ENCODE data around the gene EP400. TPM values are rescaled to one million over a fixed set of nuclear protein-coding genes. Genes with fewer than 3 reads are reported as not detected.
A peak's percentile ranks its signal among the peaks of the same experiment; 100 is the strongest.

EP400 gene
- total and polyA plus RNA-seq, 7 donors: 8.0 to 24.5 (median 18.4) TPM

- no peak for DNase-seq
- intact Hi-C loops (cut with DNase I): no loop called here
- H3K4me1 ChIP-seq: no peaks in the 10 kb centered on the region
- WGBS, 3 donors: 63 to 68% (median 66%) methylated on average over 30 of the region's 30 CpGs
- no peaks in the 10 kb centered on the region for H3K27me3 ChIP-seq (ENCODE audit: insufficient read depth in 3 of 3, low read length in 2 of 3)
- peak; percentile 21 to 60 (median 44) for ATAC-seq
- H3K9me3 ChIP-seq: no peaks in the 10 kb centered on the region
- peaks cover 13 to 93% of the 10 kb centered on the region in 2 donors for H3K36me3 ChIP-seq (ENCODE audit: insufficient read depth in 1 of 2, low read depth in 1 of 2)
- H3K4me3 ChIP-seq: no peak overlapping the region
- no peak overlapping the region for H3K27ac ChIP-seq
- no peak for TF ChIP-seq CTCF (IDR thresholded peaks at IDR 0.05)
Observed at GRCh38 chr12:132061641-132062430, 112.1 kb downstream of the EP400 start.

- H3K9me3 ChIP-seq: no peaks in the 10 kb centered on the region
- intact Hi-C loops (cut with DNase I): no loop called here
- DNase-seq (no peak), ATAC-seq (no peak)
- no peak overlapping the region for H3K27ac ChIP-seq
- peaks cover 10 to 93% of the 10 kb centered on the region in 2 donors for H3K36me3 ChIP-seq (ENCODE audit: insufficient read depth in 1 of 2, low read depth in 1 of 2)
- H3K27me3 ChIP-seq (ENCODE audit: insufficient read depth in 3 of 3, low read length in 2 of 3): no peaks in the 10 kb centered on the region
- H3K4me3 ChIP-seq: no peak overlapping the region
- no peaks in the 10 kb centered on the region for H3K4me1 ChIP-seq
- TF ChIP-seq CTCF (IDR thresholded peaks at IDR 0.05): no peak
- 69 to 83% (median 74%) methylated on average over 14 of the region's 14 CpGs for WGBS, 3 donors
Observed at GRCh38 chr12:132062481-132062880, 112.7 kb downstream of the EP400 start.

GRCh38 chr12:132063491-132063890 lies 113.7 kb downstream of the EP400 start:
- Histone ChIP-seq H3K4me1 (no peaks in the 10 kb centered on the region), H3K36me3 (ENCODE audit: insufficient read depth in 1 of 2, low read depth in 1 of 2) (peaks cover 10 to 93% of the 10 kb centered on the region in 2 donors), H3K27me3 (ENCODE audit: insufficient read depth in 3 of 3, low read length in 2 of 3) (no peaks in the 10 kb centered on the region), H3K4me3 (no peak overlapping the region), H3K9me3 (no peaks in the 10 kb centered on the region), H3K27ac (no peak overlapping the region)
- ATAC-seq (no peak), DNase-seq (no peak)
- no peak for TF ChIP-seq CTCF (IDR thresholded peaks at IDR 0.05)
- WGBS, 3 donors: 84 to 88% (median 84%) methylated on average over 10 of the region's 10 CpGs
- intact Hi-C loops (cut with DNase I): no loop called here

GRCh38 chr12:132064631-132065030 lies 114.9 kb downstream of the EP400 start:
- Histone ChIP-seq H3K36me3 (ENCODE audit: insufficient read depth in 1 of 2, low read depth in 1 of 2) (peaks cover 10 to 92% of the 10 kb centered on the region in 2 donors), H3K4me3 (no peak overlapping the region), H3K27me3 (ENCODE audit: insufficient read depth in 3 of 3, low read length in 2 of 3) (no peaks in the 10 kb centered on the region), H3K27ac (no peak overlapping the region), H3K4me1 (no peaks in the 10 kb centered on the region), H3K9me3 (no peaks in the 10 kb centered on the region)
- TF ChIP-seq CTCF (IDR thresholded peaks at IDR 0.05): no peak
- ATAC-seq (no peak), DNase-seq (no peak)
- intact Hi-C loops (cut with DNase I): no loop called here
- 91 to 95% (median 95%) methylated on average over 19 of the region's 19 CpGs for WGBS, 3 donors
